NCI-H2081 treated with DMSO at 0.1 percent for 48 hours (cell line): Measurements from ENCODE around the gene RGS18.
"Not testable (repeated sequence)": the region's sequence is repeated elsewhere in the genome, so short reads cannot be mapped to it uniquely, and the experiment has no call there.

Experiments
- DNase-seq: peaks from one replicate; lab custom pipeline; 2025; lab: John Stamatoyannopoulos, UW

Gene RGS18

DNA sequence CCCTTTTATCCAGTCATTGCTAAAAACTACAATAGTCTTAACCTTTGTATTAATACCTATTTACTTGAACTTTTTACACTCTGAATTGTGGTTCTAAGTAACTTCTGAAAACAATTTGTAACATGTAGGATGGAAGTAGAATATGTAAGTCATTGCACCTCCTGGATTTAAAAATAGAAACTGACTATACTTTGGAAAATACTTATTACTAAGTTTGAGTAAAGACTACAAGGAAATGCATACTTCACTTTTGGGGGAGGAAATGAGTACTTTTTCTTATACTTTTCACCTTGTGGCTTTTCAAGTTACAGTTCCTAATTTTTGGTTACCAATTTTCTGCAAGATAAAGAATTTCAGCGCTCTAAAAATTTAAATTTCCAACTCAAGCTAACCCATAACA lies 8.7 kb downstream of the RGS18 start:
- no peak for DNase-seq

- DNase-seq, result no peak
Measured at GRCh38 chr1:192167911-192168700, 9.8 kb downstream of the RGS18 start.

GRCh38 chr1:192168964-192169363 lies 10.7 kb downstream of the RGS18 start:
- no peak for DNase-seq

DNA sequence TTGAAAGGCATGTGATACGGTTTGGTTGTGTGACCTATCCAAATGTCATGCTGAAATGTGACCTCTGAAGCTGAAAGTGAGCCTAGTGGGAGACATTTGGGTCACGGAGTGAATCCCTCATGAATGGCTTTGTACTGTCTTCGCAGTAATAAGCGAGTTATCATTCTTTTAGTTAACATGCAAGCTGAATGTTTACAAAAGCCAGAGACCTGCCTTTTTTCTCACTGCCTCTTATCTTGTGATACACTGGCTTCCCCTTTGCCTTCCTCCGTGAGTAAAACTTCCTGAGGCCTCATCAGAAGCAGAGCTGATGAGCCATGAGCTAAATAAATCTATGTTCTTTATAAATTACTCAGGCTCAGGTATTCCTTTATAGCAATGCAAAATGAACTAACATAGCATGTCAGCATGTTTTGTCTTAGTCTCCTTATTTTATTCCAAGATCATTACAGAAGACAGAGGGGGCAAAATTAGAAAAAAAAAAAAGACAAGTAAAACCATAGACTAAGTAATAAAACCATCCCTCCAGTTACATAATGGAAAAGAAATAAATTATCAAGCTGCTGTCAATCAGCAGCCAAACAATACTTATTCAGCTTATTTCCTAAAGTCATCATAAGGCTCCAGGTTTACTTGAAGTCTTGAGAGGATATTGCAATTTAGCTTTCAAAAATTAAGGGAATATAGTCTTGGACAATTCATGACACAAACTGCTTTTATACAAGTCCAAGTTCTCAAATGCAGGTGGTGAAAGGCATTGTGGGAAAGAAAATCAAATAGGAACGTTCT lies 12.1 kb downstream of the RGS18 start:
- DNase-seq, result no peak

GRCh38 chr1:192171123-192171522 lies 12.9 kb downstream of the RGS18 start:
- DNase-seq, result no peak

DNA sequence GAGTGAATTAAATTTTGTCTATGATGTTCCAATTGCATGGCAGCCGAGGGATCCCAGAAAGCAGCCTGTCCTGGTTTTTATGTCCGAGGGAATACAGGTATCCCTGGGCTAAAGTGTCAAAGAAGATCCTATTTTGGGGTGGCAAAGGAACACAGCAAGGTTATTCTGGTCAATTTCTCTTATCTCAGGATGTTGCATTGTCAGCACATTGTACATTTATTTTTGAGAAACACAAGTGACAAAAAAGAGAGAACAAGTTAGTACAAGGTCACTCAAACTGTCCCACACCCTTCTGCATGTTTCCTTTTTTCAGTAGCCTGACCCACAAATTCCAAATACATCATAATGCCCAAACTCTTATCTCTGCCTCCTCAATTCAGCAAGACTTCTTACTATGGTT lies 17.7 kb downstream of the RGS18 start:
- no peak for DNase-seq

DNA sequence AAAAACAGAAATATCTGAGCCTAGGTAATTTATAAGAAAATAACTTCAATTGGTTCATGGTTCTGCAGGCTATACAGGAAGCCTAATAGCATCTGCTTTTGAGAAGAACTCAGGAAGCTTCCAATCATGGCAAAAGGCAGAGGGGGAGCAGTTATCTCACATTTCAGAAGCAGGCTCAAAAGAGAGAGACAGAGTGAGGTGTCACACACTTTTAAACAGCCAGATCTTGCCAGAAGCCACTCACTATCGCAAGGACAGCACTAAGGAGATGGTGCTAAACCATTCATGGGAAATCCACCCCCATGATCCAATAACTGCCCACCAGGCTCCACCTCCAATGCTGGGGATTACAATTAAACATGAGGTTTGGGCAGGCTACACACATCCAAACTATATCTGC lies 25.5 kb downstream of the RGS18 start:
- no peak for DNase-seq

- DNase-seq, result no peak
Measured at GRCh38 chr1:192186197-192186596, 27.9 kb downstream of the RGS18 start.

- no peak for DNase-seq
Measured at GRCh38 chr1:192190066-192190465, 31.8 kb downstream of the RGS18 start.

- no peak for DNase-seq
Measured at GRCh38 chr1:192201303-192201702, 43.0 kb downstream of the RGS18 start.

- no peak for DNase-seq
Measured at GRCh38 chr1:192224396-192224795, 66.1 kb downstream of the RGS18 start.

DNA sequence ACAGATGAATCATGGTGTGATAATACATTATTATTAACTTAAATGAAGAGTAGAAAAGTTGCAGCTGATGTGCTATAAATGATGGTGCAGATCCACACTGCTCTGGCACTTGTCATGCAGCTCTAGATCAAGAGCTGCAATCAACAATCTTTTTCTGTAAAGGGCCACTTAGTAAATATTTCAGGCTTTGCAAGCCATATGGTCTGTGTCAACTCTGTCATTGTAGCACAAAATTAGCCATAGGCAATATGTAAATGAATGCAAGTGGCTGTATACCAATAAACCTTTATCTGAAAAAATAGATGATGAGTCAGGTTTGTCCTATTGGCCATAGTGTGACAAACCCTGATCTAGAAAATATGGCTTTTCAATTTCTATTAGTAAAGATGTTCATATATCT lies 66.6 kb downstream of the RGS18 start:
- DNase-seq, result no peak

DNA sequence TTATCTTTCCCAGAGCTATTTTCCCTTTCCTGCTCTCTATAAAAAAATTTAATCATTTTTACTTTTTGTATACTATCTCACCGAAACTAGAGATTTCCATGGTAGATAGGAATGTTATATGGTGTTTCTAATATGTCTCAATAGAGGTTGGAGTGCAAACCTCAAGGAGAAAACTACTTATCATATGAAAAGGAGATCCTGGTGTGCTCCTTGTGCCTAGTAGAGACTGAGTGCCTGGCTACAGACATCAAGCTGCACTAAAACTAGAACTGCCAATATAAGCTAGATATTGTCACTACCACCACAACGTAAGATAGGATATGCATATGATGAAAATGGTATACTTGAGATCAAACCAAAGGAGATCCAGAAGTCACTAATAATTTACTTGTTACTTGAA lies 67.0 kb downstream of the RGS18 start:
- DNase-seq, result no peak

GRCh38 chr1:192225703-192226102 lies 67.4 kb downstream of the RGS18 start:
- no peak for DNase-seq

DNA sequence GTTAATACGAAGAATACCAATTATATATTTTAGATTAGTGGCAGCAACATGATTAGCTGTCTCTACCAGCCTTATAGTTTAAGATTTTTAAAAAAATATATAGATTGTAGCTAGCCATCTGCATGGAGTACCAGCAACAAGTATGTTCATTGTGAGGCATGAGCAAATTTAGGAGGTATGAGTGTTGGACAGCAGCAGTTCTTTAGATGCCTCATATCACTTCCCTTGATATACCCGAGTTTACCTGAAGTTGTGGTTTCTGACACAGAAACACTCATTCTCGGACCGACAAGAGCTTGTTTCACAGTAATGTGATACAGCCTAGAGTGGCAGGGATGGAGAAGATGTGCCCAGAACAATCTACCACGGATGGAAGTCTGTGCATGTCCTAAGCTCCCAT lies 69.1 kb downstream of the RGS18 start:
- no peak for DNase-seq

DNA sequence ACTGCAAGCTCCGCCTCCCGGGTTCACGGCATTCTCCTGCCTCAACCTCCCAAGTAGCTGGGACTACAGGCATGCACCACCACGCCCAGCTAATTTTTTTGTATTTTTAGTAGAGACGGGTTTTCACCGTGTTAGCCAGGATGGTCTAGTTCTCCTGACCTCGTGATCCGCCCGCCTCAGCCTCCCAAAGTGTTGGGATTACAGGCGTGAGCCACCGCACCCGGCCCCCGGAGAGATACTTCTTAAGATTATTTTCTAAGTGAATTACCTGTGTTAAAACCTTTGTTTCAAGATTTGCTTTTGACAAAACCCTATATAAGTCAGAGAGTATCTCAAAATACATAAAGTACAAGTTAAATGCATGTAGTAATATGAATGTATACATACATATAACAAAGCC lies 69.7 kb downstream of the RGS18 start:
- DNase-seq, result not testable (repeated sequence)

- DNase-seq, result no peak
Measured at GRCh38 chr1:192232817-192233417, 74.7 kb downstream of the RGS18 start.

DNA sequence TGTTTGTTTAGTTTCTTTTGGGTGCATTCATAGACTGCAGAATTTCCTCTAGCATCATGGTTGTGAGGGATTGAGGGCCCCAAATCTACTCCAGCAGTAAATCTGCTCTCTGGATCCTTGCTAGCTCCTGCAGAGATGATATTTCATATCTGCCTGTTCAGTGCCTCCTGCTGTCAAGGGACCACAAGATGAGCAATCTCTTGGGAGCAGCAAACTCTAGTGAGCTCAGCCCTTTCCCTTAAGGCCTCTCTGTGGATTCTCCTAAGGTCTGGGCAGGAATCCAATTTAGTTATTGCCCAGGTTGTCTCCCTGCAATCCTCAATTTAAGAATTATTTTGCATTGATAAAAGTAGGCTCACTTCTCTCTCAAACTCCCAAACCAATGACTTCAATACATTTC lies 76.9 kb downstream of the RGS18 start:
- no peak for DNase-seq
